Measurements from ENCODE around the gene MYT1.

DNA sequence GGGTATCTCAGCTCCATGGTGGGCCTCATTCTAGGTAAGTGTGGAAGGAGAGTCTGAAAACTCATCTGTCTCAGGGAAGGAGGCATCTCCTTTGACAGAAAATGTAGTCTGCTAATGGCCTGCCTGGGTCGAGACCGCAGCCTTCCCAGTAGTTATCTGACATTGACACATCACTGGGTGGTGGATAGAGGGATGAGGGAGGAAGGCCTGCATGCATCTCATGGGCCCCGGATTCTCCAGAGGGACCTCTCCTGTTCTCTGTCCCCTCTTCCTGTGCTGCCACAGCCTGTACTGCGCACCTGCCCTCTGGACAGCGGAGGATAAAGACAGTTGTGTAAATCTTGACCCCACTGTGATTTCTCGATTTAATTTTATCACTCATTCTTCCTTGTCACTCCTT, 96.0 kb downstream of the MYT1 start:
- TF ChIP-seq, protein P1, sequence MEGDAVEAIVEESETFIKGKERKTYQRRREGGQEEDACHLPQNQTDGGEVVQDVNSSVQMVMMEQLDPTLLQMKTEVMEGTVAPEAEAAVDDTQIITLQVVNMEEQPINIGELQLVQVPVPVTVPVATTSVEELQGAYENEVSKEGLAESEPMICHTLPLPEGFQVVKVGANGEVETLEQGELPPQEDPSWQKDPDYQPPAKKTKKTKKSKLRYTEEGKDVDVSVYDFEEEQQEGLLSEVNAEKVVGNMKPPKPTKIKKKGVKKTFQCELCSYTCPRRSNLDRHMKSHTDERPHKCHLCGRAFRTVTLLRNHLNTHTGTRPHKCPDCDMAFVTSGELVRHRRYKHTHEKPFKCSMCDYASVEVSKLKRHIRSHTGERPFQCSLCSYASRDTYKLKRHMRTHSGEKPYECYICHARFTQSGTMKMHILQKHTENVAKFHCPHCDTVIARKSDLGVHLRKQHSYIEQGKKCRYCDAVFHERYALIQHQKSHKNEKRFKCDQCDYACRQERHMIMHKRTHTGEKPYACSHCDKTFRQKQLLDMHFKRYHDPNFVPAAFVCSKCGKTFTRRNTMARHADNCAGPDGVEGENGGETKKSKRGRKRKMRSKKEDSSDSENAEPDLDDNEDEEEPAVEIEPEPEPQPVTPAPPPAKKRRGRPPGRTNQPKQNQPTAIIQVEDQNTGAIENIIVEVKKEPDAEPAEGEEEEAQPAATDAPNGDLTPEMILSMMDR (IDR thresholded peaks at IDR 0.05) = no peak
- TF ChIP-seq POLR2A (IDR thresholded peaks at IDR 0.05) = no peak
